ENCODE measurements around the gene SOX11.

The SOX11 gene

GRCh38 chr2:5692561-5693286 lies 540 bp downstream of the SOX11 start:
- DNase-seq (ENCODE audit: low read depth): no peak

GRCh38 chr2:5693287-5694201 lies 1.4 kb downstream of the SOX11 start:
- DNase-seq (ENCODE audit: low read depth): no peak

GRCh38 chr2:5694306-5694705 lies 2.1 kb downstream of the SOX11 start:
- DNase-seq (ENCODE audit: low read depth): no peak

- no peak for DNase-seq (ENCODE audit: low read depth)
Observed at GRCh38 chr2:5695654-5696403, 3.6 kb downstream of the SOX11 start.

GRCh38 chr2:5696404-5696944 lies 4.3 kb downstream of the SOX11 start:
- DNase-seq (ENCODE audit: low read depth): no peak

GRCh38 chr2:5696945-5697521 lies 4.8 kb downstream of the SOX11 start:
- no peak for DNase-seq (ENCODE audit: low read depth)

GRCh38 chr2:5697562-5697961 lies 5.4 kb downstream of the SOX11 start:
- DNase-seq (ENCODE audit: low read depth): no peak

GRCh38 chr2:5698134-5698533 lies 6.0 kb downstream of the SOX11 start:
- no peak for DNase-seq (ENCODE audit: low read depth)

GRCh38 chr2:5699963-5700362 lies 7.8 kb downstream of the SOX11 start:
- no peak for DNase-seq (ENCODE audit: low read depth)

- no peak for DNase-seq (ENCODE audit: low read depth)
Observed at GRCh38 chr2:5700551-5700950, 8.4 kb downstream of the SOX11 start.

GRCh38 chr2:5701266-5701665 lies 9.1 kb downstream of the SOX11 start:
- no peak for DNase-seq (ENCODE audit: low read depth)

- DNase-seq (ENCODE audit: low read depth): no peak
Observed at GRCh38 chr2:5703166-5703565, 11.0 kb downstream of the SOX11 start.

- no peak for DNase-seq (ENCODE audit: low read depth)
Observed at GRCh38 chr2:5705490-5705889, 13.3 kb downstream of the SOX11 start.

- DNase-seq (ENCODE audit: low read depth): no peak
Observed at GRCh38 chr2:5706717-5707455, 14.7 kb downstream of the SOX11 start.

GRCh38 chr2:5710615-5711014 lies 18.4 kb downstream of the SOX11 start:
- no peak for DNase-seq (ENCODE audit: low read depth)

- DNase-seq (ENCODE audit: low read depth): no peak
Observed at GRCh38 chr2:5713101-5713500, 20.9 kb downstream of the SOX11 start.

GRCh38 chr2:5719629-5720334 lies 27.6 kb downstream of the SOX11 start:
- no peak for DNase-seq (ENCODE audit: low read depth)

GRCh38 chr2:5720426-5720825 lies 28.2 kb downstream of the SOX11 start:
- no peak for DNase-seq (ENCODE audit: low read depth)

GRCh38 chr2:5722236-5722635 lies 30.1 kb downstream of the SOX11 start:
- DNase-seq (ENCODE audit: low read depth): no peak
